Activated T-cell treated with anti-CD3 and anti-CD28 coated beads for 48 hours (primary cell): Measurements from ENCODE around the gene TUBA8.
"Not testable (repeated sequence)": the region's sequence is repeated elsewhere in the genome, so short reads cannot be mapped to it uniquely, and the experiment has no call there.

Experiments used
- DNase-seq: peaks from one replicate; pipeline ENCODE4 v3.0.0-alpha.2; 2020; ENCODE audit warnings: low read depth

Gene TUBA8

DNA sequence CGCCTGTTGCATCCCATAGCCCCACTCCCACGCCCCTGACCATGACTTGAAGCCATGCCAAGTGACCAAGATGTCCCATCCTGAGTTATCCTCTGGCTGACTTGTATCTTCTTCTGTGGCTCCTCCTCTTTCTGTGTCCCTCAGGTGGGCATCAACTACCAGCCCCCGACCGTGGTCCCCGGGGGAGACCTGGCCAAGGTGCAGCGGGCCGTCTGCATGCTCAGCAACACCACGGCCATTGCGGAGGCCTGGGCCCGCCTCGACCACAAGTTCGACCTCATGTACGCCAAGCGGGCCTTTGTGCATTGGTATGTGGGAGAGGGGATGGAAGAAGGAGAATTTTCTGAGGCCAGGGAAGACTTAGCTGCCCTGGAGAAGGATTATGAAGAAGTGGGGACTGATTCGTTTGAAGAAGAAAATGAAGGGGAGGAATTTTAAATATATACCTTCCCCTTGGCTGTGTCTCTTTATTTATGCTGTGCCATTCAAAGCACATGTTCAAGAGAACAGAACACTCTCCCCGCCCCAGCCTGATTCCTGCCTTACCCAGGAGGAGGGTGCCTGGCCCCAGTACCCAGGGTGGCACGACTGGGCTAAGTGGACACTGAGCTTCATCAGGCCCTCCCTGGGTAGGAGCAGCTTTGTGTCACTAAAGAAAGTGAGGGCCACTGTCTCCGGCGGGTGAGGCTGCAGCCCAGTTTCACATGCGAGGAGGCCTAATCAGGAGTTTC is 20.3 kb downstream of the TUBA8 start:
- no peak for DNase-seq

DNA sequence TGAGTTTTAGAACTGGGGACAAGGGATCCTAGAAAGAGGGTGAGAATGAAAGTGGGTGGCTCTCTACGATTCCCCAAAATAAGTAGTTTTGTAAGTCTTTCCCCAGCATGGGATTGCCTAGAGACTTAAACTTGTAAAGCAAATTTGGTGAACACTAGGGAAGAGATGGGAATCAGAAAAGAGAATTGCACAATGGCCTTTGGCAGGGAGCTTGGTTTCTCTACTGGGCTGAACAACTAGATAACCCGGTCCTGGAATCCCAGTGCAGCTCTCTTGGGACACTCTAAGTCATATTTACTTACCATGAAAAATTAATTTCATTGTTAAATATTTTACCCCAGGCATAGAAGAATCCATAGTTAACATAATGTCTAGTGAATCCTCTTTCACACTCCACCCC is 22.8 kb downstream of the TUBA8 start:
- DNase-seq = no peak

GRCh38 chr22:18136563-18137320 is 26.1 kb downstream of the TUBA8 start:
- no peak for DNase-seq

GRCh38 chr22:18141004-18141403 is 30.4 kb downstream of the TUBA8 start:
- DNase-seq = not testable (repeated sequence)

DNA sequence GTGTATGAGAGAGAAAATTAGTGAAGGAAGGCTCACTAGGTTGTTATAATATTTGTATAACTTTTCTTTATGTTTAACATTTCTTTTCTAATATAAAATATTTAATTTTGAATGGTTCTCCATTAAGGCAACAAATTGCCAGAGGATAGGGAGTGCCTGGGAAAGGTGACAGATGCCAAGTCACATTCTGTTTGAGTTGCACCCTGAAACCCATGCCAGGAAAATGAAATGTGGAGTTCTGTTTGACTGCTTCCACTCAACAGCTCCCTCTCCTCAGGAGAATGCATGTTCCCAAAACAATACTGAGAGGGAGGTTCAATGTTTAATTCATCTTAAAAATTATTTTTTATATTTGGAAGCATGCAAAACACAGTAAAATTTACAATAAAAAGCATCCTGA is 33.5 kb downstream of the TUBA8 start:
- no peak for DNase-seq

DNA sequence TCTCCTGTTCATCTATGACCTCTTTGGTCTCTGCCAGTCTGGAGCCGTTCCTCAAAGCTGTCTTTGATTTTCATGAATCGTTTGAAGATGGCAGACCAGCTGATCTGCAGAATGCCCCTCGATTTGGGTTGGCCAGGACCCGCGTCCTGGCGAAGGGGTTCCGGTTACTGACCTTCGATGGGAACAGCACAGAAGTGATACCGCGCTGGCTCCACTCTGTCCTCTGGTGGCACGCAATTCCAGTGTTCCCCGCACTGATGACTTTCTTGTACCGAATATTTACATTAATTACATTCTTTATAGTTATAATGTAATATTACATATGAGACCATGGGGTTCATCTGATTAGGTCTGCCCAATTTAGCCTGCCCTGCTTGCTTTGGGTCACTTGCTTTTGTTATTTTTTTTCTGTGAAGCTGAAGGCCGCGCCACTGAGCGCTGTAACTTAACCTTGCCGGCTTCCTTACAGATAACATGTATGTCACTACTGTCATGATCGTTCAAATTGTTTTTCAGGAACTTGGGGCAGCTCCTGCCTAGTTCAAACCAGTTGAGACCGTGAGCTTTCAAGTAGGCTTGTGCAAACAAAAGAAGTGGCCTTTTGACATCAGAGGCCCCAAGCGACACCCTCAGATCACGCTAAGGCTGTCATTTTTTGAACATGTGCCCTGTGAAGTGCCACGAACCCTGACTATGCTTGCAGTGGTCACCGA is 35.2 kb downstream of the TUBA8 start:
- DNase-seq = no peak

GRCh38 chr22:18146389-18146753 is 35.8 kb downstream of the TUBA8 start:
- no peak for DNase-seq

GRCh38 chr22:18147791-18148190 is 37.2 kb downstream of the TUBA8 start:
- DNase-seq = no peak

GRCh38 chr22:18148293-18148965 is 37.8 kb downstream of the TUBA8 start:
- DNase-seq = no peak

DNA sequence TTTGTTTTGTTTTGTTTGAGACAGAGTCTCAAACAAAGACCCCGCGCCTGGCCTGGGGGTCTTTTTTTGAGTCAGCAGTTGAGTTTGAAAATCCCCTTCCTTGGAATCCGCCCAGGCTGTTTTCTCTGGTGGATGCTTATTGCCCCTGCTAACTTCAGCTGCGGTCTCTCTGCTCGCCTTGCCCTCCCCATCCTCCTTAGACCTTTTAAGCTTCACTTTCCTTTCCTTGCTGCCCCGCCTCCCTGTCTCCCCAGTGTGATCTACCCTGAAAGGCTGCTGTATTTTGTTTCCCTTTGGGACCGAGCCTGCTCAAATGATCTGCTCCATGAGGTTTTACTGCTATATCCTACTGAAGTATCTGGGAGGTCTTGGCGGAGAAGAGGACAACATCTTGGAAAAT is 41.9 kb downstream of the TUBA8 start:
- DNase-seq = no peak

DNA sequence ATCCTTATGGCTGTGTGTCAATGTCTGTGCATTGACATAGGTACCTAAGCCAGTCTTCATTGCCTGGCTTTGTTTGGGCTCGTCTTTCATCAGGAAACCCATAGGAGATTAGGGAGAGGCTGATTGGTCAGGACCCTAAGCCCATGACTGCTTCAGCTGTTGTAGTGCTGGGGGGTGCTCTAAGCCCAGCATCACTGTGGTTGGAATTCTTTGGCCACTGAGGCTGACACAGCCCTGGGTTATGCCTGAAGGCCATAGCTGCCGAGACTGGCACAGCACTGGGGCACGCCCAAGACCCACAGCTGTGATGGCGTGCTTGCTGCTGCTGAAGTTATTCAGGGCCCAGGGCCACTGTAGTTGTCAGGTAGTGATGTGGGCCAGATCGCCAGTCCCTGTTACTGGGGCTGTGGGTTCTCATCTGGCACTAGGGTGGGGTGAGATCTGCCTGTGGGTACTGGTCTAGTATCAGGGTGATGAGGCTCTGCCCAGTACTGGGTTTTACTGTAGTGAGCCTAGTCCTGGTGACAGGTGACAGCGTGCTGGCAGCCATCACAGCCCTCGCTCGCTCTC is 44.3 kb downstream of the TUBA8 start:
- no peak for DNase-seq

- not testable (repeated sequence) for DNase-seq
Measured at GRCh38 chr22:18155546-18155945, 44.9 kb downstream of the TUBA8 start.

GRCh38 chr22:18156878-18157713 is 46.5 kb downstream of the TUBA8 start:
- peak; percentile 62 for DNase-seq

DNA sequence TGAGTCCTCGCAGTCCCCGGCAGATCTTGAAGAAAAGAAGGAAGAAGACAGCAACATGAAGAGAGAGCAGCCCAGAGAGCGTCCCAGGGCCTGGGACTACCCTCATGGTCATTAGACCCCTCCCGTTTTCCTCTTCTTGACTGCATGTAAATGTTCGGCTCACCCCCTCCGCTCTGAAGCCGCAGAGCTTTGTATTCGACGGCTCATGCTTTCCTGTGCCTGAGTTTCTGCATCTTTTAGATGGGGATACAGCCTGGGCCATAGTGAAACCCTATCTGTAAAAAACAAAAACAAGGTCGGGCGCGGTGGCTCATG is 47.1 kb downstream of the TUBA8 start:
- no peak for DNase-seq

DNA sequence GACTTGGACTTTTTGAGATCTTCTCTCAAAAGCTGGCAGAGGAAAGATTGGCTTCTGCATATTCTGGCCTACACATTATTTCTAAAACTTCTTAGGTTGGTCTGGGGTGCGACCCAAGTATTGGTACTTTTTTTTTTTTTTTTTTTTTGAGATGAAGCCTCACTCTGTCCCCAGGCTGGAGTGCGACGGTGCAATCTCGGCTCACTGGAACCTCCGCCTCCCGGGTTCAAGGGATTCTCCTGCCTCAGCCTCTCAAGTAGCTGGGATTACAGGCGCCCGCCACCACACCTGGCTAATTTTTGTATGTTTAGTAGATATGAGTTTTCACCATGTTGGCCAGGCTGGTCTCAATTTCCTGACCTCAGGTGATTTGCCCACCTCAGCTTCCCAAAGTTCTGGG is 50.0 kb downstream of the TUBA8 start:
- not testable (repeated sequence) for DNase-seq

- not testable (repeated sequence) for DNase-seq
Measured at GRCh38 chr22:18163843-18164242, 53.2 kb downstream of the TUBA8 start.

GRCh38 chr22:18164584-18164983 is 54.0 kb downstream of the TUBA8 start:
- not testable (repeated sequence) for DNase-seq

GRCh38 chr22:18165356-18165755 is 54.7 kb downstream of the TUBA8 start:
- DNase-seq = not testable (repeated sequence)

- not testable (repeated sequence) for DNase-seq
Measured at GRCh38 chr22:18170284-18170683, 59.7 kb downstream of the TUBA8 start.

DNA sequence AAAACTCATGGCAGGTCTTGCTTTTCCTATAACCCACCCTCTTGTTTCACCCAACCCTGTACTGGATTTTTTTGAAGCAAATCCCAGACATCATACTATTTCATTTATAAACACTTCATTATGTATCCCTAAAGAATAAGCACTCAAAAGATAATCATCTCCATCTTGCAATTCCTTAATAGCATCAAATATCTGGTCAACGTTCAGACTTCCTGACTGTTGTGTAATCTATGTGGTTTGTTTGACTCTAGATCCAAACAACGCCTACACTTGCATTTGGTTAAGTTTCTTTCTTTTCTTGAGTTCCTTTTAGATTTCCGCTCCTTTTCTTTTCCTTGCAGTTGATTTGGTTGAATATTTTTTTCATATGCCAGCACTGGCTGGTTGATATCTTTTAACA is 61.6 kb downstream of the TUBA8 start:
- DNase-seq = not testable (repeated sequence)

DNA sequence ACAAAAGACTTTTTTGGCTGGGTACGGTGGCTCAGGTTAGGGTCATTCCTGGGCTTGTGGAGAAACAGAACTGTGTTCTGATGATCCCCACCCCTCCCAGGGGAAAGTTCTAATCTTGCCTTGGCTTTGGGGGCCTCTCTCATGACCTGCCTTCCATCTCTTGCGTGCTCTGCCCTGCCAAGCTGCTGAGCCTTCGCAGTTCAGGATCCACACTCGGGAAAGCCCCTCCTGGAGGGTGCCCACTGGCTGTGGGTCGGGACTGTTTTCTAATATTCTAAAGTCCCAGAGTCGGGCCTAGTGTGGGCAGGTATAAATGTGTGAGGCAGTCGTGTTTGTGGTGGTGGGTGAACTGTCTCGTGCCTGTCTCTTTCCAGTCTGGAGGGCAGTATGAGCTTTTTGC is 62.2 kb downstream of the TUBA8 start:
- DNase-seq = not testable (repeated sequence)
